Parathyroid adenoma (tissue), 2 donors: ENCODE results near the gene GOLGA6D.
"Not testable (repeated sequence)": the region's sequence is repeated elsewhere in the genome, so short reads cannot be mapped to it uniquely, and the experiment has no call there.

Experiments used
- H2AFZ ChIP-seq: fragments of 300-600 bp; sonication (generic); one replicate; pipeline ENCODE4 v1.7.0; 2017; ENCODE audit warnings: antibody characterized with exemption, mild to moderate bottlenecking
- H3K27ac ChIP-seq: fragments of 300-600 bp; sonication (generic); one replicate; pipeline ENCODE4 v1.7.0; 2017
- H3K27me3 ChIP-seq: fragments of 300-600 bp; sonication (generic); one replicate; pipeline ENCODE4 v1.7.0; 2017; ENCODE audit warnings: low read length; ENCODE audit not compliant: control insufficient read depth, insufficient read depth
- H3K36me3 ChIP-seq: fragments of 300-600 bp; sonication (generic); one replicate; pipeline ENCODE4 v1.7.0; 2017; ENCODE audit warnings: low read length; ENCODE audit not compliant: control insufficient read depth, insufficient read depth
- H3K4me1 ChIP-seq: fragments of 300-600 bp; sonication (generic); one replicate; pipeline ENCODE4 v1.7.0; 2017; ENCODE audit warnings: control low read depth
- H3K4me2 ChIP-seq: fragments of 300-600 bp; sonication (generic); one replicate; pipeline ENCODE4 v1.7.0; 2017; ENCODE audit warnings: low read length
- H3K4me3 ChIP-seq: fragments of 300-600 bp; sonication (generic); one replicate; pipeline ENCODE4 v1.7.0; 2017; ENCODE audit warnings: low read depth, low read length
- H3K79me2 ChIP-seq: fragments of 300-600 bp; sonication (generic); one replicate; pipeline ENCODE4 v1.7.0; 2017; ENCODE audit warnings: control low read depth
- H3K9ac ChIP-seq: fragments of 300-600 bp; sonication (generic); one replicate; pipeline ENCODE4 v1.7.0; 2017; ENCODE audit warnings: mild to moderate bottlenecking
- H3K9me3 ChIP-seq: fragments of 300-600 bp; sonication (generic); one replicate; pipeline ENCODE4 v1.7.0; 2017; ENCODE audit warnings: low read length; ENCODE audit not compliant: control insufficient read depth
- TF ChIP-seq, protein P1 (sequence below): fragments of 300-600 bp; sonication (generic); IDR thresholded peaks from one replicate; pipeline ENCODE4 v1.7.0; 2017; ENCODE audit warnings: antibody characterized with exemption, mild to moderate bottlenecking
- donor health status: primary hyperparathyroidism.

The GOLGA6D gene

DNA sequence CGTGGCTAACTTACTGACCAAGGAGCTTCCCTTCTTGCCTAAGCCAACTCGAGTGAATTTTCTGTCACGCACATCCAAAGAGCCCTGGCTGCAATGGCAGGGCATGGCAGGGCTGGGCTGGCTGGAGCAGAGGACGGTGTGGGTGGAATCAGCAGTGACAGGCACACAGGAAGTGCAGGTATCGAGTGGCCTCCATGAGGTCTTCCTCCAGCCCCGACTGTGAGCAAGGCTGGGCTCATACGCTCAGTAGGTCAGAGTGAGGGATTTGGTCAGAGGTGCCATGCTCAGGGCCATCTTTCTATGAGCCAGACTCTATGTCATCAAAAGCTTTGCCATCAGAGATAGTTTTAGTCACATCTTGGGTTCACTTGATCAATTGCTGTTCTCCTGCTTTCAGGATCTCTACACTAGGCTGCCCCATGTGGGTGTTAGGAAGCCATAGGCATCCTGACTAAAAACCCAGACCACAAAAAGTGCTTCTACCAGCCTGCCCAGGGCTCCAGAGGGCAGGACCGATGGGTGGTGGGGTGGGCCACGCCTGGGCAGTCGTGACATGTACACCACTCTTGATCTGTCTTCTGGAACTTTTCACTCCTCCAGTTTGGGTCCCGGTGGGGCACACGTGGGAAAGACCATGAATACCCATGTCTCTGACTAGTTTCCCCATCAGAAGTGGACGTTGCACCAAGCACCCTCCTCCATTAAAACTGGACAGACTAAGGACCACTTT is 30.6 kb downstream of the GOLGA6D start:
- no peaks in the 10 kb centered on the region for H3K79me2 ChIP-seq
- TF ChIP-seq, protein P1, sequence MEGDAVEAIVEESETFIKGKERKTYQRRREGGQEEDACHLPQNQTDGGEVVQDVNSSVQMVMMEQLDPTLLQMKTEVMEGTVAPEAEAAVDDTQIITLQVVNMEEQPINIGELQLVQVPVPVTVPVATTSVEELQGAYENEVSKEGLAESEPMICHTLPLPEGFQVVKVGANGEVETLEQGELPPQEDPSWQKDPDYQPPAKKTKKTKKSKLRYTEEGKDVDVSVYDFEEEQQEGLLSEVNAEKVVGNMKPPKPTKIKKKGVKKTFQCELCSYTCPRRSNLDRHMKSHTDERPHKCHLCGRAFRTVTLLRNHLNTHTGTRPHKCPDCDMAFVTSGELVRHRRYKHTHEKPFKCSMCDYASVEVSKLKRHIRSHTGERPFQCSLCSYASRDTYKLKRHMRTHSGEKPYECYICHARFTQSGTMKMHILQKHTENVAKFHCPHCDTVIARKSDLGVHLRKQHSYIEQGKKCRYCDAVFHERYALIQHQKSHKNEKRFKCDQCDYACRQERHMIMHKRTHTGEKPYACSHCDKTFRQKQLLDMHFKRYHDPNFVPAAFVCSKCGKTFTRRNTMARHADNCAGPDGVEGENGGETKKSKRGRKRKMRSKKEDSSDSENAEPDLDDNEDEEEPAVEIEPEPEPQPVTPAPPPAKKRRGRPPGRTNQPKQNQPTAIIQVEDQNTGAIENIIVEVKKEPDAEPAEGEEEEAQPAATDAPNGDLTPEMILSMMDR, result no peak
- H3K27me3 ChIP-seq, result no peaks in the 10 kb centered on the region
- H3K9ac ChIP-seq, result no peak overlapping the region
- H3K4me1 ChIP-seq, result no peaks in the 10 kb centered on the region
- no peak overlapping the region for H3K4me2 ChIP-seq
- H3K27ac ChIP-seq, result no peak overlapping the region
- H3K9me3 ChIP-seq, result no peaks in the 10 kb centered on the region
- no peak overlapping the region for H3K4me3 ChIP-seq
- no peaks in the 10 kb centered on the region for H3K36me3 ChIP-seq
- H2AFZ ChIP-seq, result no peak overlapping the region

DNA sequence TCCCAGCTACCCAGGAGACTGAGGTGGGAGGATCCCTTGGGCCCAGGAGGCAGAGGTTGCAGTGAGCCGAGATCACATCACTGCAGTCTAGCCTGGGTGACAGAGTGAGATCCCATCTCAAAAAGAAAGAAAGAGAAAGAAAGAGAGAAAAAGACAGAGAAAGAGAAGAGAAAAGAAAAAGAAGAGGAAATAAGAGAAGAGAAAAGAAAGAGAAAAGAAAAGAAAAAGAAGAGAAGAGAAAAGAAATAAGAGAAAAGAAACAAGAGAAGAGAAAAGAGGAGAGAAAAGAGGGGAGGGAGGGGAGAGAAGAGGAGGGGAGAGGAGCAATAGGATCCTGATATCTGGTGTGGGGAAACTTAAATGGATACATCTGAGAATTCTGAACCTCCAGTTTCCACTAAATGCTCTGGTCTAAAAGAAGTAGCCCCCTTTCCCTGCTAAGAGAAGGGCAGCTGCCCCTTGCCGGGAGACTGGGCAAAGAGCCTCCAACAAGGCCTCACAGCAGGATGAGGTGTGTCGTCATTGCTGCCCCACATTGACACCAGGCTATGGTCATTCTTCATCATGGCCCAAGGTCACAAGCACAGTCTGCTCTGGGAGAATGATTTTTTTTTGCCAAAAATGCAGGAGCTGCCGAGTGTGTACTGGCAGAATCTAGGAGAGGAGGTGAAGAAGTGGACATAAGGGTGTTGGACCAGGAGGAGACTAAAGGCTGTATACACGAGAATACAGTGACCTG is 32.1 kb downstream of the GOLGA6D start:
- H3K4me2 ChIP-seq, result no peak overlapping the region
- no peaks in the 10 kb centered on the region for H3K36me3 ChIP-seq
- no peak overlapping the region for H3K9ac ChIP-seq
- H3K27ac ChIP-seq, result no peak overlapping the region
- TF ChIP-seq, protein P1, result no peak
- H3K27me3 ChIP-seq, result no peaks in the 10 kb centered on the region
- no peak overlapping the region for H2AFZ ChIP-seq
- H3K4me3 ChIP-seq, result no peak overlapping the region
- H3K4me1 ChIP-seq, result no peaks in the 10 kb centered on the region
- H3K79me2 ChIP-seq, result no peaks in the 10 kb centered on the region
- H3K9me3 ChIP-seq, result no peaks in the 10 kb centered on the region

DNA sequence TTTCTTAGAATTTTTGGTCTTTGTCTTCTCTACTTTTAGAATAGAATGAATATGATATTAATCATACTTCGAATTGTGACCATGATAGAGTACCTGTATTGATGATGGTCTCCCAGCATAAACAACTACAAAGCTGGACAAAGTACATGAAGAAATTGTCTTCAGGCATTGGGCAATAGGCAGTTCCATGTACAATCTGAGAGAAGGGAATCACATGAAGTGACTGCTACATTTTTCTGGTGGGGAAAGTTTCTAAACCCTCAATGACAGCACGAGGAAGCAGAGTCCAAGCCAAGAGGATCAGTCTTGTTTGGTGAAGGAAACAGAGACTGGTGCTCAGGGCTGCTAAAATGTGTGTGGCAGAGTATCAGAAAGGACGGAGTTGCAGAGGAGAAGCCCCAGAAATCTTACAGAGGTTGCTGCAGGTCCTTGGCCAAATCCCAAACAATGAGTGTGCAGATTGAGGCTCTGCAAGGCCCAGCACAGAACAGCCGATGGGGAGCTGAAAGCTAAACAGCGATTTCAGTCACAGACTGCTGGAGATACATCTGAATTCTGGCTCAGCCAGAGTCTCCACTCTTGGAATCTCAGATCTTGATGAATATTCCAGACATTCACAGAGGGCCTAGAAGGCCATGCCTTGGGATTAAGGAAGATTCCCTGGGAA is 36.7 kb downstream of the GOLGA6D start:
- H3K79me2 ChIP-seq, H3K27ac ChIP-seq, H3K9me3 ChIP-seq, H3K4me3 ChIP-seq, H3K9ac ChIP-seq, H3K36me3 ChIP-seq, H3K27me3 ChIP-seq, H3K4me2 ChIP-seq, H2AFZ ChIP-seq, H3K4me1 ChIP-seq: not testable (repeated sequence)

DNA sequence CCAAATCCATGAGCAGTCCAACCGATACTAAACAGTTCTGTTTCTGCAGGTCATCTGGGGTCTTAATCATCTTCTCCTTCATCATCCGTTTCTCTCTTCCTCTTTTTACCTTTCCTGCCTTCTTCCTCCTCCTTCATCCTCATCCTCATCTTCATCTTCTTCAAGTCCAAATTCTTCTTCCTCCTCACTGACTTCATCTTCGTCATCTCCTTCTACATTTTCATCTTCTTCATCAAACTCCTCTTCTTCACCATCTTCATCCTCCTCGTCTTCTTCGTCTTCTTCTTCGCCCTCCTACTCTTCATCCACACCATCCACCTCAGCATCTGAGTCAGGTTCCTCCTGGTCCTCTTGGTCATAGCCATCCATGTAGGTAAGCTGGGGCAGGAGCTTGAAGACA is 39.1 kb downstream of the GOLGA6D start:
- Histone ChIP-seq H3K4me3 (no peak overlapping the region), H3K36me3 (no peaks in the 10 kb centered on the region), H3K27me3 (no peaks in the 10 kb centered on the region), H3K4me1 (no peaks in the 10 kb centered on the region), H3K4me2 (no peak overlapping the region), H2AFZ (no peak overlapping the region), H3K27ac (no peak overlapping the region), H3K79me2 (no peaks in the 10 kb centered on the region), H3K9me3 (no peaks in the 10 kb centered on the region), H3K9ac (no peak overlapping the region)
- TF ChIP-seq, protein P1, result no peak

DNA sequence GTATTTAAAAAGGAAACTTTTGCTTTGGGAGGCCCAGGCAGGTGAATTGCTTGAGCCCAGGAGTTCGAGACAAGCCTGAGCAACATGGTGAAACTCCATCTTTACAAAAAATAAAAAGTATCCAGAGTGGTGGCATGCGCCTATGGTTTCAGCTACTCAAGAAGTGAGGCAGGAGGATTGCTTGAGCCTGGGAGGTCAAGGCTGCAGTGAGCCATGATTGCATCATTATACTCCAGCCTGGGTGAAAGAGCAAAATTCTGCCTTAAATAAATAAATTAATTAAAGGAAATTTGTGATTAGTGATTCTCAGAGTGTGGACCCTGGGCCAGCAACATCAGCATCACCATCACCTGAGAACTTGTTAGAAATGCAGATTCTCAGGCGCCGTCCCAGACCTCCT is 43.3 kb downstream of the GOLGA6D start:
- Histone ChIP-seq H3K27ac (no peak overlapping the region), H3K4me3 (no peak overlapping the region), H3K9me3 (no peaks in the 10 kb centered on the region), H2AFZ (no peak overlapping the region), H3K4me2 (no peak overlapping the region), H3K36me3 (no peaks in the 10 kb centered on the region), H3K4me1 (no peaks in the 10 kb centered on the region), H3K79me2 (no peaks in the 10 kb centered on the region), H3K27me3 (no peaks in the 10 kb centered on the region), H3K9ac (no peak overlapping the region)
- TF ChIP-seq, protein P1, result no peak
